Endodermal cell (in vitro differentiated cells): ENCODE data around the gene PMVK. TPM values are rescaled to one million over a fixed set of nuclear protein-coding genes. Genes with fewer than 3 reads are reported as not detected.
A peak's percentile ranks its signal among the peaks of the same experiment; 100 is the strongest.

ENCODE experiments used
- DNase-seq: peaks from one replicate; pipeline ENCODE4 v3.0.0-alpha.2; 2017
- H3K27ac ChIP-seq: 2 replicates; pipeline ENCODE4 v1.5.1; 2013; ENCODE audit warnings: mild to moderate bottlenecking, low read depth, low read length, moderate library complexity
- H3K27me3 ChIP-seq: 2 replicates; pipeline ENCODE4 v1.6.1; 2013; ENCODE audit warnings: mild to moderate bottlenecking, low read length, moderate library complexity; ENCODE audit not compliant: insufficient read depth, control insufficient read depth, poor library complexity, severe bottlenecking
- H3K36me3 ChIP-seq: 2 replicates; pipeline ENCODE4 v1.7.0; 2013; ENCODE audit warnings: mild to moderate bottlenecking, low read length, moderate library complexity; ENCODE audit not compliant: control insufficient read depth, insufficient read depth
- H3K4me1 ChIP-seq: one replicate; pipeline ENCODE4 v1.7.0; 2013; ENCODE audit warnings: low read length; ENCODE audit not compliant: control insufficient read depth, insufficient read depth
- H3K4me3 ChIP-seq: 2 replicates; pipeline ENCODE4 v1.5.1; 2013; ENCODE audit warnings: mild to moderate bottlenecking, low read length, moderate library complexity
- H3K9ac ChIP-seq: 2 replicates; pipeline ENCODE4 v1.6.1; 2013; ENCODE audit warnings: mild to moderate bottlenecking, low read length, moderate library complexity; ENCODE audit not compliant: poor library complexity, severe bottlenecking; ENCODE audit errors: extremely low read depth
- H3K9me3 ChIP-seq: 2 replicates; pipeline ENCODE4 v1.6.1; 2013; ENCODE audit warnings: mild to moderate bottlenecking, low read length, moderate library complexity; ENCODE audit not compliant: control insufficient read depth
- H3K27ac Mint-ChIP-seq: 2 replicates; pipeline ENCODE4 v1.8.0; 2020; ENCODE audit warnings: mixed read lengths
- H3K27me3 Mint-ChIP-seq: 2 replicates; pipeline ENCODE4 v1.8.0; 2021; ENCODE audit warnings: mild to moderate bottlenecking, mixed read lengths; ENCODE audit not compliant: insufficient read depth
- H3K36me3 Mint-ChIP-seq: 2 replicates; pipeline ENCODE4 v1.8.0; 2020; ENCODE audit warnings: low read depth, mixed read lengths
- H3K4me1 Mint-ChIP-seq: 2 replicates; pipeline ENCODE4 v1.8.0; 2020; ENCODE audit warnings: mixed read lengths
- H3K4me3 Mint-ChIP-seq: 2 replicates; pipeline ENCODE4 v1.8.0; 2020; ENCODE audit warnings: mild to moderate bottlenecking, moderate library complexity, mixed read lengths
- H3K9me3 Mint-ChIP-seq: 2 replicates; pipeline ENCODE4 v1.8.0; 2020; ENCODE audit warnings: mild to moderate bottlenecking, mixed read lengths
- WGBS, 2 experiments: methylation state at CpG; one replicate each; pipeline versions ENCODE4 v1.1.5 to v1.1.7; 2013; ENCODE audit warnings: missing lambda C conversion rate in 2 of 2, mixed read lengths in 1 of 2; ENCODE audit not compliant: insufficient coverage in 1 of 2, insufficient read length in 1 of 2; 5-methylcytosine and 5-hydroxymethylcytosine counted together
- total RNA-seq, 2 donors: library from RNA; stranded (reverse); fragmentation: NEBNext Ultra II Directional in 1 of 2; extraction: Animal tissue kit (Norgen Biotek cat#: 25700) in 1 of 2; gene quantifications; 2 replicates in 1 of 2; 3 replicates in 1 of 2; pipeline ENCODE4 v1.2.1, GENCODE V29; 2021
- TF ChIP-seq, protein P1 (sequence below): fragments of 200-600 bp; sonication (generic); conservative IDR thresholded peaks from 2 replicates; pipeline ENCODE4 v1.5.0; 2021; ENCODE audit warnings: antibody characterized with exemption, mild to moderate bottlenecking

The PMVK gene
- total RNA-seq, 2 donors from 2014 or later = 16.0 to 16.4 TPM

DNA sequence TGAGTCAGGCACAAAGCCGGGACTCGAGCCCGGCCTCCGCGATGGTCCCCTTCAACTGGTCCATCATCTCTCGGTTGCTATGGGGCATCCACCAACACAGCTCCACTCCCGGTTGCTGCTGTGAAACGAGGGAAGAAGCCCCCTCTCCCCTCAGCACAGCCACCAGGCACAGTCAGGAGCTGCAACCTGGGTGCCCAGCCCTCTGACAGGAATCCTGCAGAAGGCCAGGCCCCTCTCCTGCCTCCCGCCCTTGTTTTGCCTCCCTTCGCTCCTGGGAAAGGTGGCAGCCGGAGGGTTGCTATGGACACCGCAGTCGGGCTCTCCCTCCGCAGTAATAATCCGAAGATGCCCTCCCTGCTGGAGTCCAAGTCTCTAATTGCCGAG, 57.5 kb downstream of the PMVK start:
- Histone ChIP-seq H3K27me3 (peaks cover 4% of the 10 kb centered on the region), H3K4me3 (no peak overlapping the region), H3K36me3 (no peaks in the 10 kb centered on the region), H3K9ac (no peak overlapping the region), H3K27ac (no peak overlapping the region), H3K9me3 (no peaks in the 10 kb centered on the region), H3K4me1 (peaks cover 3% of the 10 kb centered on the region)
- Mint-ChIP-seq H3K9me3 (no peaks in the 10 kb centered on the region), H3K27me3 (peaks cover 4% of the 10 kb centered on the region), H3K4me3 (no peak overlapping the region), H3K36me3 (no peaks in the 10 kb centered on the region), H3K27ac (no peak overlapping the region), H3K4me1 (peaks cover 5% of the 10 kb centered on the region)
- TF ChIP-seq, protein P1, sequence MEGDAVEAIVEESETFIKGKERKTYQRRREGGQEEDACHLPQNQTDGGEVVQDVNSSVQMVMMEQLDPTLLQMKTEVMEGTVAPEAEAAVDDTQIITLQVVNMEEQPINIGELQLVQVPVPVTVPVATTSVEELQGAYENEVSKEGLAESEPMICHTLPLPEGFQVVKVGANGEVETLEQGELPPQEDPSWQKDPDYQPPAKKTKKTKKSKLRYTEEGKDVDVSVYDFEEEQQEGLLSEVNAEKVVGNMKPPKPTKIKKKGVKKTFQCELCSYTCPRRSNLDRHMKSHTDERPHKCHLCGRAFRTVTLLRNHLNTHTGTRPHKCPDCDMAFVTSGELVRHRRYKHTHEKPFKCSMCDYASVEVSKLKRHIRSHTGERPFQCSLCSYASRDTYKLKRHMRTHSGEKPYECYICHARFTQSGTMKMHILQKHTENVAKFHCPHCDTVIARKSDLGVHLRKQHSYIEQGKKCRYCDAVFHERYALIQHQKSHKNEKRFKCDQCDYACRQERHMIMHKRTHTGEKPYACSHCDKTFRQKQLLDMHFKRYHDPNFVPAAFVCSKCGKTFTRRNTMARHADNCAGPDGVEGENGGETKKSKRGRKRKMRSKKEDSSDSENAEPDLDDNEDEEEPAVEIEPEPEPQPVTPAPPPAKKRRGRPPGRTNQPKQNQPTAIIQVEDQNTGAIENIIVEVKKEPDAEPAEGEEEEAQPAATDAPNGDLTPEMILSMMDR = no peak
- WGBS, 2 experiments = 79 to 85% methylated on average over 4 to 16 of the region's 16 CpGs
- DNase-seq = no peak

DNA sequence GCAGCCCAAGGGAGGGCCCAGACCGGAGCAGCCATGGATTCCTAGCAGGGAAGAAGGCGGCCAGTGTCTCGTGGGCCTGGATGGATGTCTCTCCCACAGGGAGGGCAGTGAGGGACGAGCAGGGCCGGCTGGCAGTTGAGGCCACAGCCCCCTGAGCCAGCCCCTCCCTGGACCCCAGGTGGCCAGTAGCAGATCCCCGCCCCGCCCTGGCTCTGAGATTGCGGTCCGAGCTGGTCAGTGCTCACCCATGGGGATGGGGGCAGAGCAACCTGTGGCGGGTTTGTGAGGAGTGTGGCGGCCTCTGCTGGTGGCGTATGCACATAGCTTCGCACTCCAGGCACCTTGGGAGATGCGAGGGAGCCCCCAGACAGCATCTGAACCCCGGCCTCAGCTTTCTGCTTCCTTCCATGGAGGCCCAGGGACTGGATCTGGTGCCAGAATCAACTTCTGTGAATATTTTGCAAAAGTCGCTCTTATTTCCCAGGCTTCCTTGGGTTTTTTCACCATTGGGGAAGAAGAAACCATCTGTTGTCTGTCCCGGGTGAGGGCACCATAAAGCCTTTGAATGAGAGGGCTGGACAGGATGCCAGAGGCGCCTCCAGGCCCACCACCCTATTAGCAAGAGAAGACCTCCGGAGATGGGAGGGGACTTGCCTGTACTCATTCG, 58.0 kb downstream of the PMVK start:
- Histone ChIP-seq H3K27me3 (peaks cover 4% of the 10 kb centered on the region), H3K9ac (no peak overlapping the region), H3K4me3 (no peak overlapping the region), H3K27ac (no peak overlapping the region), H3K9me3 (no peaks in the 10 kb centered on the region), H3K4me1 (peaks cover 3% of the 10 kb centered on the region), H3K36me3 (no peaks in the 10 kb centered on the region)
- TF ChIP-seq, protein P1 = peak; percentile 95
- Mint-ChIP-seq H3K27ac (no peak overlapping the region), H3K36me3 (no peaks in the 10 kb centered on the region), H3K4me1 (peaks cover 5% of the 10 kb centered on the region), H3K9me3 (no peaks in the 10 kb centered on the region), H3K4me3 (no peak overlapping the region), H3K27me3 (peaks cover 4% of the 10 kb centered on the region)
- DNase-seq = peak; percentile 97
- WGBS, 2 experiments = 25% methylated on average over 17 to 20 of the region's 20 CpGs

DNA sequence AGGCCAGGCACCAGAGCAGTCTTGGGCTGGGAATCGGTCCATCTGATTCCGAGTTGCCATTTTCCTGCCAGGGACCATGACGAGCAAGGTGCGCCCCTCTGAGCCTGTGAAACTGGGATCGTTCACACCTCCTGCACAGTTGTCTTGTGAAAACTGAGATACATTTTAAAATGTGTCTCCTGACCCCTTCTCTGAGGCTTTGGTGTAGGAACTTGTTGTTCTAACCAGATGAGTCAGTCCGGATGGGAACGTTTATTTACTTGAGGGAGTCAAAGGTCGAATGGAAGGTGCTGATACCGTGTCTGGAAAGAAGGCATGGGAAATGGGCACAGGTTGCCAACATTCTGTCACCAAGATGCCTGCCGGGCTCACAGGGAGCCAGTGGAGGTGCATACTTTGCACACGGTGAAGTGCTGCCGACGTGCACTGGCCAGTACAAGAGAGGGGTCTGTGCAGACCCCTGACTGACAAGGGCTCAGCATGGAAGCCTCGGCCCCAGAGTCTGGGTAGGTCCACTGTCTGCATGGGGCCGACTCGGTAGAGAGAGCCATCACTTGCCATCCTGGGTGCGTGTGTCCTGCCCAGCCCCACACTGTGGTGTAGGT, 59.0 kb downstream of the PMVK start:
- Mint-ChIP-seq H3K9me3 (no peaks in the 10 kb centered on the region), H3K36me3 (no peaks in the 10 kb centered on the region), H3K4me3 (no peak overlapping the region), H3K27ac (no peak overlapping the region), H3K27me3 (peaks cover 4% of the 10 kb centered on the region), H3K4me1 (peaks cover 5% of the 10 kb centered on the region)
- Histone ChIP-seq H3K27me3 (peaks cover 4% of the 10 kb centered on the region), H3K9me3 (no peaks in the 10 kb centered on the region), H3K27ac (no peak overlapping the region), H3K36me3 (no peaks in the 10 kb centered on the region), H3K9ac (no peak overlapping the region), H3K4me1 (peaks cover 3% of the 10 kb centered on the region), H3K4me3 (no peak overlapping the region)
- peak; percentile 46 for DNase-seq
- TF ChIP-seq, protein P1 = no peak
- WGBS, 2 experiments = 88 to 93% methylated on average over 15 to 17 of the region's 17 CpGs
